Inferior parietal cortex (tissue), 1 donor: Measurements from ENCODE around the gene GAGE2A.
"Not testable (repeated sequence)": the region's sequence is repeated elsewhere in the genome, so short reads cannot be mapped to it uniquely, and the experiment has no call there.

Experiments
- DNase-seq: peaks from one replicate; pipeline ENCODE4 v3.0.0-alpha.2; 2016; ENCODE audit errors: extremely low spot score

GAGE2A gene

GRCh38 chrX:49589196-49589595 is at the start of gene GAGE2A:
TSS of gene GAGE2A (plus strand) at chrX:49589496. CDS start at chrX:49590651, 1,155 bp downstream.
- DNase-seq, result not testable (repeated sequence)

GRCh38 chrX:49541433-49541832 is 47.9 kb upstream of the GAGE2A start, which contains the start of gene GAGE12D:
TSS of gene GAGE12D (plus strand) at chrX:49541733. CDS start at chrX:49542888, 1,155 bp downstream.
- not testable (repeated sequence) for DNase-seq

GRCh38 chrX:49550989-49551388 is 38.3 kb upstream of the GAGE2A start, which contains the start of gene GAGE12E:
TSS of gene GAGE12E (plus strand) at chrX:49551289. CDS start at chrX:49552444, 1,155 bp downstream.
- DNase-seq, result not testable (repeated sequence)

GRCh38 chrX:49560542-49560941 is 28.8 kb upstream of the GAGE2A start, which contains the start of gene GAGE12F:
TSS of gene GAGE12F (plus strand) at chrX:49560842. CDS start at chrX:49561997, 1,155 bp downstream.
- DNase-seq, result not testable (repeated sequence)

- not testable (repeated sequence) for DNase-seq
Measured at GRCh38 chrX:49568728-49569127, 20.6 kb upstream of the GAGE2A start.

GRCh38 chrX:49569152-49569551 is 20.1 kb upstream of the GAGE2A start:
- not testable (repeated sequence) for DNase-seq

- DNase-seq, result not testable (repeated sequence)
Measured at GRCh38 chrX:49570100-49570499, 19.2 kb upstream of the GAGE2A start, which contains the start of gene GAGE12G. TSS of gene GAGE12G (plus strand) at chrX:49570400. CDS start at chrX:49571555, 1,155 bp downstream.

GRCh38 chrX:49579649-49580048 is 9.6 kb upstream of the GAGE2A start, which contains the start of gene GAGE12H:
TSS of gene GAGE12H (plus strand) at chrX:49579949. CDS start at chrX:49581104, 1,155 bp downstream.
- DNase-seq, result not testable (repeated sequence)

- not testable (repeated sequence) for DNase-seq
Measured at GRCh38 chrX:49589769-49590478, 628 bp downstream of the GAGE2A start.

GRCh38 chrX:49590488-49590887 is 1.2 kb downstream of the GAGE2A start:
- not testable (repeated sequence) for DNase-seq

- DNase-seq, result not testable (repeated sequence)
Measured at GRCh38 chrX:49598720-49599119, 9.4 kb downstream of the GAGE2A start, which contains the start of gene GAGE1. TSS of gene GAGE1 (plus strand) at chrX:49599020. CDS start at chrX:49600175, 1,155 bp downstream.

GRCh38 chrX:49610718-49611310 is 21.5 kb downstream of the GAGE2A start:
- DNase-seq, result no peak

- no peak for DNase-seq
Measured at GRCh38 chrX:49618574-49618973, 29.3 kb downstream of the GAGE2A start.

- DNase-seq, result peak; percentile 2
Measured at GRCh38 chrX:49627086-49627777, 37.9 kb downstream of the GAGE2A start.

- no peak for DNase-seq
Measured at GRCh38 chrX:49644991-49645637, 55.8 kb downstream of the GAGE2A start.
